Hindlimb muscle (tissue), 1 donor: ENCODE results near the gene BTNL9. TPM values are rescaled to one million over a fixed set of nuclear protein-coding genes. Genes with fewer than 3 reads are reported as not detected.
"Not testable (repeated sequence)": the region's sequence is repeated elsewhere in the genome, so short reads cannot be mapped to it uniquely, and the experiment has no call there.

Source experiments
- DNase-seq: peaks from one replicate; pipeline ENCODE4 v3.0.0-alpha.2; 2013
- polyA plus RNA-seq: library from polyadenylated mRNA; unstranded; fragments of 120-200 nt; gene quantifications from one replicate; pipeline ENCODE4 v1.2.1, GENCODE V29; 2013; ENCODE audit not compliant: insufficient read length

Gene BTNL9
- polyA plus RNA-seq, 1 donor = 29.1 TPM

- no peak for DNase-seq
Observed at GRCh38 chr5:181043285-181044092, 3.4 kb downstream of the BTNL9 start.

- DNase-seq = no peak
Observed at GRCh38 chr5:181044093-181044599, 4.1 kb downstream of the BTNL9 start.

- DNase-seq = no peak
Observed at GRCh38 chr5:181044662-181045305, 4.7 kb downstream of the BTNL9 start.

GRCh38 chr5:181045316-181045715 lies 5.2 kb downstream of the BTNL9 start:
- no peak for DNase-seq

- DNase-seq = not testable (repeated sequence)
Observed at GRCh38 chr5:181045857-181046256, 5.8 kb downstream of the BTNL9 start.

GRCh38 chr5:181047288-181047687 lies 7.2 kb downstream of the BTNL9 start:
- no peak for DNase-seq

GRCh38 chr5:181047921-181048320 lies 7.9 kb downstream of the BTNL9 start:
- DNase-seq = no peak

- DNase-seq = no peak
Observed at GRCh38 chr5:181050016-181050415, 9.9 kb downstream of the BTNL9 start.

- DNase-seq = no peak
Observed at GRCh38 chr5:181051841-181052671, 12.0 kb downstream of the BTNL9 start.

GRCh38 chr5:181052672-181053487 lies 12.8 kb downstream of the BTNL9 start:
- DNase-seq = no peak

GRCh38 chr5:181053488-181054121 lies 13.5 kb downstream of the BTNL9 start:
- DNase-seq = no peak

- no peak for DNase-seq
Observed at GRCh38 chr5:181054138-181054537, 14.1 kb downstream of the BTNL9 start.

- DNase-seq = no peak
Observed at GRCh38 chr5:181054871-181055459, 14.9 kb downstream of the BTNL9 start.

- no peak for DNase-seq
Observed at GRCh38 chr5:181056431-181056830, 16.4 kb downstream of the BTNL9 start.

- no peak for DNase-seq
Observed at GRCh38 chr5:181058321-181058720, 18.3 kb downstream of the BTNL9 start.

GRCh38 chr5:181058786-181059296 lies 18.8 kb downstream of the BTNL9 start:
- DNase-seq = no peak

GRCh38 chr5:181059297-181060230 lies 19.5 kb downstream of the BTNL9 start:
- DNase-seq = no peak

GRCh38 chr5:181060231-181060590 lies 20.1 kb downstream of the BTNL9 start:
- DNase-seq = no peak

GRCh38 chr5:181060924-181061323 lies 20.9 kb downstream of the BTNL9 start:
- no peak for DNase-seq

GRCh38 chr5:181061645-181062044 lies 21.6 kb downstream of the BTNL9 start:
- no peak for DNase-seq
